ENCODE results near the gene RXRA.

Gene RXRA

GRCh38 chr9:134427153-134427782 is 101.0 kb downstream of the RXRA start:
- FAIRE-seq (no peak), DNase-seq (ENCODE audit: low spot score) (no peak)

GRCh38 chr9:134428559-134428958 is 102.3 kb downstream of the RXRA start:
- DNase-seq (ENCODE audit: low spot score) = no peak
- FAIRE-seq = no peak

- no peak for DNase-seq (ENCODE audit: low spot score)
- FAIRE-seq = no peak
These were observed 102.8 kb downstream of the RXRA start for GRCh38 chr9:134429007-134429406.

GRCh38 chr9:134429481-134429880 is 103.2 kb downstream of the RXRA start:
- FAIRE-seq (no peak), DNase-seq (ENCODE audit: low spot score) (no peak)

GRCh38 chr9:134431095-134431494 is 104.8 kb downstream of the RXRA start:
- FAIRE-seq = no peak
- DNase-seq (ENCODE audit: low spot score) = no peak

GRCh38 chr9:134431626-134432025 is 105.4 kb downstream of the RXRA start:
- FAIRE-seq = no peak

GRCh38 chr9:134432471-134432870 is 106.2 kb downstream of the RXRA start:
- no peak for DNase-seq (ENCODE audit: low spot score)
- FAIRE-seq = no peak

More at GRCh38 chr9:134431626-134432025, 105.4 kb downstream of the RXRA start:
- no peak for DNase-seq (ENCODE audit: low spot score)

GRCh38 chr9:134433101-134433500 is 106.8 kb downstream of the RXRA start:
- peak; percentile 67 for FAIRE-seq

GRCh38 chr9:134433909-134434882 is 107.9 kb downstream of the RXRA start:
- no peak for FAIRE-seq

More at GRCh38 chr9:134433101-134433500, 106.8 kb downstream of the RXRA start:
- DNase-seq (ENCODE audit: low spot score) = peak; percentile 39

GRCh38 chr9:134434894-134435506 is 108.7 kb downstream of the RXRA start:
- peak; percentile 98 for FAIRE-seq
- peak; percentile 98 for DNase-seq (ENCODE audit: low spot score)

More at GRCh38 chr9:134433909-134434882, 107.9 kb downstream of the RXRA start:
- no peak for DNase-seq (ENCODE audit: low spot score)

- no peak for FAIRE-seq
- no peak for DNase-seq (ENCODE audit: low spot score)
These were observed 109.5 kb downstream of the RXRA start for GRCh38 chr9:134435550-134436378.

- no peak for DNase-seq (ENCODE audit: low spot score)
These were observed 110.1 kb downstream of the RXRA start for GRCh38 chr9:134436379-134436762.

GRCh38 chr9:134436911-134437310 is 110.7 kb downstream of the RXRA start:
- FAIRE-seq (no peak), DNase-seq (ENCODE audit: low spot score) (no peak)

More at GRCh38 chr9:134436379-134436762, 110.1 kb downstream of the RXRA start:
- FAIRE-seq = no peak

- DNase-seq (ENCODE audit: low spot score) (no peak), FAIRE-seq (no peak)
These were observed 111.3 kb downstream of the RXRA start for GRCh38 chr9:134437403-134438194.

GRCh38 chr9:134438195-134438788 is 112.0 kb downstream of the RXRA start:
- DNase-seq (ENCODE audit: low spot score) (no peak), FAIRE-seq (no peak)

GRCh38 chr9:134439368-134439784 is 113.1 kb downstream of the RXRA start:
- no peak for FAIRE-seq
- DNase-seq (ENCODE audit: low spot score) = no peak

GRCh38 chr9:134440636-134441226 is 114.5 kb downstream of the RXRA start:
- FAIRE-seq = no peak
- no peak for DNase-seq (ENCODE audit: low spot score)

GRCh38 chr9:134441227-134442084 is 115.2 kb downstream of the RXRA start:
- no peak for DNase-seq (ENCODE audit: low spot score)
- FAIRE-seq = no peak
